Measurements from ENCODE around the gene LIPF. TPM values are rescaled to one million over a fixed set of nuclear protein-coding genes. Genes with fewer than 3 reads are reported as not detected.

LIPF gene
- total RNA-seq, 4 donors from 2014 or later: 0.57 TPM; not detected in 3

DNA sequence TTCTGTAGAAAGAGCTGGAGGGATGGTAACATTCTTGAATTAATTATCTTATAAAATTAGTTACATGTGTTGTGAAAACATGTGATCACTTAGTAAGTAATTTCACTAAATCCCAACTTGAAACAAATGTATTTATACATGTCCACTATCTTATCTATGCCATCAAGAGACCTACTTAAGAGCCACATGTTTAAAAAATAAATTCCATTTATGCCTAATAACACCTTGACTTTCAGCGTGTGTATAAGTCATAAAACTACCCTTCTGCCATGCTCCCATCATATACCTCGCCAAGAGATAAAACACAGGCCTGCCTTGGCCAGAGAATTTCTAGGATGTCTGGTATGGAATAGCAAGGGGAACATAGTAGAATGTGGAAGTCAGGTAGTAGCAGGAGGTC, 40.4 kb upstream of the LIPF start:
- DNase-seq: no peak
- no peaks in the 10 kb centered on the region for H3K4me1 ChIP-seq
- intact Hi-C loops (cut with DNase I): no loop called here
- 86 to 88% methylated on average over 2 of the region's 2 CpGs for WGBS, 2 donors
- H3K9me3 ChIP-seq: no peaks in the 10 kb centered on the region
- no peaks in the 10 kb centered on the region for H3K27me3 ChIP-seq
- H3K27ac ChIP-seq: no peak overlapping the region
- H3K4me3 ChIP-seq: no peak overlapping the region
- TF ChIP-seq POLR2A (IDR thresholded peaks at IDR 0.05): no peak
- TF ChIP-seq, protein P1, sequence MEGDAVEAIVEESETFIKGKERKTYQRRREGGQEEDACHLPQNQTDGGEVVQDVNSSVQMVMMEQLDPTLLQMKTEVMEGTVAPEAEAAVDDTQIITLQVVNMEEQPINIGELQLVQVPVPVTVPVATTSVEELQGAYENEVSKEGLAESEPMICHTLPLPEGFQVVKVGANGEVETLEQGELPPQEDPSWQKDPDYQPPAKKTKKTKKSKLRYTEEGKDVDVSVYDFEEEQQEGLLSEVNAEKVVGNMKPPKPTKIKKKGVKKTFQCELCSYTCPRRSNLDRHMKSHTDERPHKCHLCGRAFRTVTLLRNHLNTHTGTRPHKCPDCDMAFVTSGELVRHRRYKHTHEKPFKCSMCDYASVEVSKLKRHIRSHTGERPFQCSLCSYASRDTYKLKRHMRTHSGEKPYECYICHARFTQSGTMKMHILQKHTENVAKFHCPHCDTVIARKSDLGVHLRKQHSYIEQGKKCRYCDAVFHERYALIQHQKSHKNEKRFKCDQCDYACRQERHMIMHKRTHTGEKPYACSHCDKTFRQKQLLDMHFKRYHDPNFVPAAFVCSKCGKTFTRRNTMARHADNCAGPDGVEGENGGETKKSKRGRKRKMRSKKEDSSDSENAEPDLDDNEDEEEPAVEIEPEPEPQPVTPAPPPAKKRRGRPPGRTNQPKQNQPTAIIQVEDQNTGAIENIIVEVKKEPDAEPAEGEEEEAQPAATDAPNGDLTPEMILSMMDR (IDR thresholded peaks at IDR 0.05): no peak
- no peaks in the 10 kb centered on the region for H3K36me3 ChIP-seq

DNA sequence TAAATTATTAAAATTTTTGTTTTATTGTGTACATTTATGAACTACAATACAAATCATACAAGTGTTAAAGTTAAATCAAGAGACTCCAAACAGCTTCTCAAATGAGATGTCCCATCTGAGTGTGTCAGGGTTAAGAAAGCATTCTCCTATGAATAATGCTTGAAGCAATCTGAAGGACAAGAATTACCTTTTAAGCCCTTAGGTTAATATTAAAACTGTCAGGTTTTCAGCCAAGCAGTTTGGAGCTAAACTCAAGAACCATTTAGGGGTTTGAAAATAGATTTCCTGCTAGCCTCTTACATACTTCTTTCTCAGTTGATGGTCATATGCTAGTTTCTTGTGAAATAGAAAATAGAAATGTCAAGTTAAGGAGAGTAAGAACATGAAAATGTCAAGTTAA, 39.4 kb upstream of the LIPF start:
- Histone ChIP-seq H3K27me3 (no peaks in the 10 kb centered on the region), H3K9me3 (peaks cover 0 to 3% (median 0%) of the 10 kb centered on the region in 3 donors), H3K36me3 (no peaks in the 10 kb centered on the region), H3K27ac (no peak overlapping the region), H3K4me3 (no peak overlapping the region), H3K4me1 (no peaks in the 10 kb centered on the region)
- TF ChIP-seq, protein P1 (IDR thresholded peaks at IDR 0.05): no peak
- TF ChIP-seq POLR2A (IDR thresholded peaks at IDR 0.05): no peak
- intact Hi-C loops (cut with DNase I): no loop called here
- no peak for DNase-seq

DNA sequence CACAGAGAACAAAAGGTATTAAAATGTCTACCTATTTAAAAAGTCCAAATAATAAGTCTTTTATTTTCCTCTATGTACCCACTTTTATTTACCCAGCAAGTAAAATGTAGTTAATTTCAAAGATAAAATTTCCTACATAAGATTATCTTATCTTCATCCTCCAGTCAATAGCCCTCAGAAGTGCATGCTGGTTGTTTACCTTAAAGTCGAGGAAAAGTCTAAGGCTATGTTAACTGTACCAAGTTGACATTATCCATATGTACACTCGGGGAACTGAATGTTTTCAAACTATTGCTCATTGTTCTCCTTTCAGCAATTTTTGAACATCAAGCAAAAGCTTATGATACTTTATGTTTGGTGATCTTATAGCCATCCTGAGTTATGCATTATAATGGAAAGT, 24.1 kb upstream of the LIPF start:
- peaks cover 0 to 4% (median 0%) of the 10 kb centered on the region in 3 donors for H3K9me3 ChIP-seq
- TF ChIP-seq, protein P1 (IDR thresholded peaks at IDR 0.05): no peak
- no peak for TF ChIP-seq POLR2A (IDR thresholded peaks at IDR 0.05)
- intact Hi-C loops (cut with DNase I): no loop called here
- WGBS, 2 donors: 27 to 37% methylated on average over 2 of the region's 2 CpGs
- no peaks in the 10 kb centered on the region for H3K27me3 ChIP-seq
- no peaks in the 10 kb centered on the region for H3K36me3 ChIP-seq
- no peak overlapping the region for H3K27ac ChIP-seq
- no peaks in the 10 kb centered on the region for H3K4me1 ChIP-seq
- no peak overlapping the region for H3K4me3 ChIP-seq
- DNase-seq: no peak

DNA sequence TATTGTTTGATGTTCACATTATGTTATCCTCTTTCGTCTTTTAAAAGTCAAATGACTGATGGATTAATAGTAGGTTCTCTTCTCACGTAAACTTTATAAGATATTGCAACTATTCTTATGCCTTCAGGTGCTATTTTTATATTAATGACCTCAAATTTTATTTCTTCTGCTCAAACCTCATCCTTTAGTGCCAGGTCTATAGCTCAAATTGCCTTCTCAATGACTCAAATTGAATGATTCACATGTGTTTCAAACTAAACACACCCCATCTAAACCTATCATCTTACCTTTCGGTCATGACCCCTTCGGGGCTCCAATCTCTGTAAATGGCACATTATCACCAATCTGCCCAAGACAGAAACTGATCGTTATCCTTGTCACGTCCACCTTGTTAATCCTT, 22.0 kb upstream of the LIPF start:
- WGBS, 2 donors: 75 to 79% methylated on average over 6 of the region's 6 CpGs
- intact Hi-C loops (cut with DNase I): no loop called here

DNA sequence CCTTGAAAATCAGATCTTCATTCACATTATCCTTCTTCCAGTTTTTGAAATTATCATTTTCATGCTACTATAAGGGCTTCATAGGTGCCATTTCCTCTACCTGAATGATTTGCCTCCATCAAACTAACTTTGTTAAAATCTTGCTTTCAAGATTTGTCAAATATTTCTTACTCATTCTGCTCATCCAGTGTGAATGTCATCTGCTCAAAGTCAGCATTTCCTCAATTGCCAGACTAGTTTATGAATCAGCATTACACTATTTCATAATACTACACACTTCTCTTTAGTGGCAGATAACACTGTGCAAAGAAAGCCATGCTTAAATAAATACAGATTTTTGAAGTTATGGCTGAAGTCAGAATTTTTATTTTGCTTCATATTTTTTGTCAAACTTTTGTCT, 21.3 kb upstream of the LIPF start:
- no peak for DNase-seq
- Histone ChIP-seq H3K27ac (no peak overlapping the region), H3K36me3 (no peaks in the 10 kb centered on the region), H3K4me1 (no peaks in the 10 kb centered on the region), H3K27me3 (no peaks in the 10 kb centered on the region), H3K4me3 (no peak overlapping the region), H3K9me3 (peaks cover 0 to 4% (median 0%) of the 10 kb centered on the region in 3 donors)
- TF ChIP-seq, protein P1 (IDR thresholded peaks at IDR 0.05): no peak
- TF ChIP-seq POLR2A (IDR thresholded peaks at IDR 0.05): no peak
- intact Hi-C loops (cut with DNase I): no loop called here

More for the DNA sequence above, 22.0 kb upstream of the LIPF start:
- H3K4me1 ChIP-seq: no peaks in the 10 kb centered on the region
- peaks cover 0 to 4% (median 0%) of the 10 kb centered on the region in 3 donors for H3K9me3 ChIP-seq
- no peak for TF ChIP-seq POLR2A (IDR thresholded peaks at IDR 0.05)
- TF ChIP-seq, protein P1 (IDR thresholded peaks at IDR 0.05): no peak
- DNase-seq: no peak
- H3K27ac ChIP-seq: no peak overlapping the region
- no peak overlapping the region for H3K4me3 ChIP-seq
- no peaks in the 10 kb centered on the region for H3K27me3 ChIP-seq
- no peaks in the 10 kb centered on the region for H3K36me3 ChIP-seq

Data from esophagus squamous epithelium (tissue), 5 donors.